A549 (cell line): Measurements from ENCODE around the gene RAPGEF3. TPM values are rescaled to one million over a fixed set of nuclear protein-coding genes. Genes with fewer than 3 reads are reported as not detected.

Experiments
- ATAC-seq, 2 experiments: fragments of 200-7000 bp in 1 of 2; fragments of >200 bp in 1 of 2; cut with Nextera tagmentation in 1 of 2; cut with Tn5 transposase in 1 of 2; 3 replicates each; pipeline versions ENCODE4 v1.8.0 to v1.9.1; 2018 to 2020; ENCODE audit warnings: mild to moderate bottlenecking in 1 of 2, moderate library complexity in 1 of 2
- CTCF ChIA-PET: fragments of 300-600 bp; sonication (Branson Sonifier 250); formaldehyde crosslinking; extraction: SDS; loops from one replicate; lab custom pipeline; 2021; ENCODE audit warnings: antibody characterized with exemption, inconsistent platforms; lab: Yijun Ruan, JAX
- POLR2A ChIA-PET: fragments of 350-600 bp; formaldehyde crosslinking; extraction: SDS; loops from one replicate; lab custom pipeline; 2021; ENCODE audit warnings: antibody characterized with exemption, inconsistent platforms; lab: Yijun Ruan, JAX
- DNase-seq, 2 experiments: peaks; one replicate each; pipeline versions ENCODE4 v3.0.0 to v3.0.0-alpha.2; 2011 to 2016; ENCODE audit warnings: low read depth in 1 of 2, low spot score in 1 of 2
- FAIRE-seq: peaks from 2 replicates; lab custom pipeline; 2011; peaks lifted over from hg19 to GRCh38; lab: Jason Lieb, UNC
- H3K27ac ChIP-seq, 2 experiments: fragments of >200 bp; sonication (Bioruptor Twin); formaldehyde crosslinking; 3 replicates each; pipeline ENCODE4 v1.5.1; 2016 to 2017
- H3K4me1 ChIP-seq: fragments of >200 bp; sonication (Bioruptor Twin); formaldehyde crosslinking; 3 replicates; pipeline ENCODE4 v1.6.1; 2016
- H3K4me2 ChIP-seq: fragments of >200 bp; sonication (Bioruptor Twin); formaldehyde crosslinking; 3 replicates; pipeline ENCODE4 v1.6.1; 2016
- H3K4me3 ChIP-seq: fragments of >200 bp; sonication (Bioruptor Twin); formaldehyde crosslinking; 3 replicates; pipeline ENCODE4 v1.5.1; 2016
- H3K9me3 ChIP-seq: fragments of >200 bp; sonication (Bioruptor Twin); formaldehyde crosslinking; 3 replicates; pipeline ENCODE4 v1.6.1; 2016
- BHLHE40 ChIP-seq: IDR thresholded peaks from 2 replicates; pipeline ENCODE4 v1.6.1; 2012; ENCODE audit warnings: low read depth, low read length, inconsistent platforms
- CEBPB ChIP-seq, 2 experiments: fragments of >200 bp in 1 of 2; sonication (Bioruptor Twin) in 1 of 2; formaldehyde crosslinking in 1 of 2; IDR thresholded peaks; 2 replicates each; pipeline ENCODE4 v1.6.1; 2012 to 2016
- CHD4 ChIP-seq: fragments of 200-600 bp; sonication (generic); IDR thresholded peaks from 2 replicates; pipeline ENCODE4 v1.6.1; 2016; ENCODE audit warnings: antibody characterized with exemption, mild to moderate bottlenecking, borderline replicate concordance
- ESRRA ChIP-seq: fragments of 150-350 bp; IDR thresholded peaks from 2 replicates; pipeline ENCODE4 v1.6.1; 2014; ENCODE audit warnings: mild to moderate bottlenecking, low read length, borderline replicate concordance
- FOXS1 ChIP-seq: fragments of 250-450 bp; sonication (Bioruptor Pico); IDR thresholded peaks from 2 replicates; pipeline ENCODE4 v1.5.0; 2020; ENCODE audit warnings: mild to moderate bottlenecking, moderate library complexity
- HOXA7 ChIP-seq: fragments of 250-450 bp; sonication (Bioruptor Pico); IDR thresholded peaks from 2 replicates; pipeline ENCODE4 v1.5.0; 2020; ENCODE audit warnings: mild to moderate bottlenecking, moderate library complexity
- MYC ChIP-seq: IDR thresholded peaks from 2 replicates; pipeline ENCODE4 v1.6.1; 2012; ENCODE audit warnings: mild to moderate bottlenecking, inconsistent platforms, low read length, improper control_type of control experiment, borderline replicate concordance
- NPAS2 ChIP-seq: fragments of 250-450 bp; sonication (Bioruptor Pico); IDR thresholded peaks from 2 replicates; pipeline ENCODE4 v1.8.0; 2022; ENCODE audit warnings: mild to moderate bottlenecking, moderate library complexity, borderline replicate concordance
- POLR2A ChIP-seq: IDR thresholded peaks from 2 replicates; pipeline ENCODE4 v1.6.1; 2012; ENCODE audit warnings: mild to moderate bottlenecking, low read length
- POLR2AphosphoS2 ChIP-seq: conservative IDR thresholded peaks from 2 replicates; pipeline ENCODE4 v1.6.1; 2012; ENCODE audit warnings: low read length, improper control_type of control experiment, inconsistent platforms
- RAD21 ChIP-seq, 2 experiments: fragments of >200 bp in 1 of 2; sonication (Bioruptor Twin) in 1 of 2; formaldehyde crosslinking in 1 of 2; IDR thresholded peaks in 1 of 2; conservative IDR thresholded peaks in 1 of 2; 2 replicates in 1 of 2; 3 replicates in 1 of 2; pipeline ENCODE4 v1.6.1; 2012 to 2018; ENCODE audit warnings: inconsistent platforms in 1 of 2
- RFX5 ChIP-seq: fragments of 450-650 bp; IDR thresholded peaks from 2 replicates; pipeline ENCODE4 v1.7.1; 2014; ENCODE audit warnings: antibody characterized with exemption, mild to moderate bottlenecking, moderate library complexity
- SMC3 ChIP-seq: fragments of >200 bp; sonication (Bioruptor Twin); formaldehyde crosslinking; IDR thresholded peaks from 3 replicates; pipeline ENCODE4 v1.6.1; 2018; ENCODE audit warnings: inconsistent platforms
- SREBF2 ChIP-seq: fragments of 450-650 bp; IDR thresholded peaks from 2 replicates; pipeline ENCODE4 v1.6.1; 2014; ENCODE audit warnings: mild to moderate bottlenecking, moderate library complexity
- TFCP2L1 ChIP-seq: fragments of 250-450 bp; sonication (Bioruptor Pico); IDR thresholded peaks from 2 replicates; pipeline ENCODE4 v1.5.0; 2021; ENCODE audit warnings: mild to moderate bottlenecking
- ZFP36 ChIP-seq: fragments of 450-650 bp; IDR thresholded peaks from 2 replicates; pipeline ENCODE4 v1.6.1; 2014; ENCODE audit warnings: borderline replicate concordance; ENCODE audit not compliant: partially characterized antibody
- ZSCAN20 ChIP-seq: fragments of 250-450 bp; sonication (Bioruptor Pico); IDR thresholded peaks from 2 replicates; pipeline ENCODE4 v1.8.0; 2022; ENCODE audit warnings: mild to moderate bottlenecking, moderate library complexity
- WGBS: methylation state at CpG from one replicate; pipeline ENCODE4 v1.1.6; 2017; ENCODE audit errors: missing lambda C conversion rate; 5-methylcytosine and 5-hydroxymethylcytosine counted together
- polyA plus RNA-seq, 4 experiments: library from polyadenylated mRNA; depleted of rRNA in 3 of 4; stranded (reverse); fragments of >200 nt; fragmentation: RNase III in 1 of 4; extraction: RNeasy Plus Mini Kit Qiagen cat#74134 plus additional on column Dnase treatment in 1 of 4; gene quantifications; 2 replicates in 3 of 4; 3 replicates in 1 of 4; pipeline ENCODE4 v1.2.3, GENCODE V29; 2011 to 2017
- TF ChIP-seq, protein P1 (sequence below): fragments of >200 bp; sonication (Bioruptor Twin); formaldehyde crosslinking; IDR thresholded peaks from 3 replicates; pipeline ENCODE4 v1.5.1; 2016
- TF ChIP-seq, protein P2 (sequence below): IDR thresholded peaks from 2 replicates; pipeline ENCODE4 v1.6.1; 2012
- TF ChIP-seq, protein P3 (sequence below): IDR thresholded peaks from 2 replicates; pipeline ENCODE4 v1.6.1; 2012
- TF ChIP-seq, protein P4 (sequence below): fragments of >200 bp; sonication (Bioruptor Twin); formaldehyde crosslinking; IDR thresholded peaks from 2 replicates; pipeline ENCODE4 v1.6.1; 2016
- TF ChIP-seq, protein P5 (sequence below): fragments of 150-350 bp; IDR thresholded peaks from 2 replicates; pipeline ENCODE4 v1.6.1; 2014; ENCODE audit warnings: low read depth, mild to moderate bottlenecking, low read length

The RAPGEF3 gene
- polyA plus RNA-seq, 2 of the 4 experiments (the other 2 are of a cell fraction): 0.70 to 0.89 TPM

DNA sequence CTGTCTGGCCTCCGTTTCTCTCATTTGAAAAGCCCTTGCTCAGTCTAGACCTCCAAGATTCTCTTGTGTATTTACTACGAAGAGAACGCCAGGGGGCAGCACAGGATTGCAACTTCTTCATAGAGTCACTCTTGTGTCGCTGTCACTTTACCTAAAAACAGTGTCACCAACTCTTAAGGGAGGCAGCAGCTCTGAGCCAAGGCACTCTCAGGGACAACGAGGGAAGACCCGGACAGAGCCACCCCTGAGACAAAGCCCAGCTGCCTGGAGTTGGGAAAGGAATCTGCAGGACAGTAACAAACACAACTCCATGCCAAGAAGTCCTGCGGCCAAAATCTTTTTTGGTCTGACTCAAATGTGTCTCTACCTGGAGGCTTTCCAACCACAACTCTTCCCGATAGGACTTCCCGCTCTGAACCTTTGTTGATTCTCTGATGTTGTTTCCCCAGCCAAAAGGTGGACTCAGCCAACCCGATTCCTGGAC lies 43.2 kb downstream of the RAPGEF3 start:
- Histone ChIP-seq H3K4me2 (no peak overlapping the region; the same call in 2 of the 3 replicates), H3K9me3 (no peaks in the 10 kb centered on the region), H3K27ac (no peak overlapping the region), H3K4me1 (peaks cover 9% of the 10 kb centered on the region), H3K4me3 (no peak overlapping the region)
- peak; percentile 76 to 80 for DNase-seq
- POLR2A ChIA-PET: no interaction called here
- TF ChIP-seq, protein P1, sequence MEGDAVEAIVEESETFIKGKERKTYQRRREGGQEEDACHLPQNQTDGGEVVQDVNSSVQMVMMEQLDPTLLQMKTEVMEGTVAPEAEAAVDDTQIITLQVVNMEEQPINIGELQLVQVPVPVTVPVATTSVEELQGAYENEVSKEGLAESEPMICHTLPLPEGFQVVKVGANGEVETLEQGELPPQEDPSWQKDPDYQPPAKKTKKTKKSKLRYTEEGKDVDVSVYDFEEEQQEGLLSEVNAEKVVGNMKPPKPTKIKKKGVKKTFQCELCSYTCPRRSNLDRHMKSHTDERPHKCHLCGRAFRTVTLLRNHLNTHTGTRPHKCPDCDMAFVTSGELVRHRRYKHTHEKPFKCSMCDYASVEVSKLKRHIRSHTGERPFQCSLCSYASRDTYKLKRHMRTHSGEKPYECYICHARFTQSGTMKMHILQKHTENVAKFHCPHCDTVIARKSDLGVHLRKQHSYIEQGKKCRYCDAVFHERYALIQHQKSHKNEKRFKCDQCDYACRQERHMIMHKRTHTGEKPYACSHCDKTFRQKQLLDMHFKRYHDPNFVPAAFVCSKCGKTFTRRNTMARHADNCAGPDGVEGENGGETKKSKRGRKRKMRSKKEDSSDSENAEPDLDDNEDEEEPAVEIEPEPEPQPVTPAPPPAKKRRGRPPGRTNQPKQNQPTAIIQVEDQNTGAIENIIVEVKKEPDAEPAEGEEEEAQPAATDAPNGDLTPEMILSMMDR: peak; percentile 93
- TF ChIP-seq RAD21 (conservative IDR thresholded peaks at IDR 0.05 in 1 of 2, IDR thresholded peaks at IDR 0.05 in 1 of 2) (peak; percentile 90 to 93), POLR2A (no peak), ZFP36 (no peak), CEBPB (IDR thresholded peaks at IDR 0.05) (no peak), POLR2AphosphoS2 (no peak), TFCP2L1 (CRISPR knock-in tag) (no peak), NPAS2 (CRISPR knock-in tag) (no peak), HOXA7 (CRISPR knock-in tag) (no peak), BHLHE40 (no peak), SMC3 (peak; percentile 83), MYC (no peak), RFX5 (no peak), ESRRA (no peak), CHD4 (no peak), SREBF2 (no peak), ZSCAN20 (CRISPR knock-in tag) (no peak)
- TF ChIP-seq, protein P2, sequence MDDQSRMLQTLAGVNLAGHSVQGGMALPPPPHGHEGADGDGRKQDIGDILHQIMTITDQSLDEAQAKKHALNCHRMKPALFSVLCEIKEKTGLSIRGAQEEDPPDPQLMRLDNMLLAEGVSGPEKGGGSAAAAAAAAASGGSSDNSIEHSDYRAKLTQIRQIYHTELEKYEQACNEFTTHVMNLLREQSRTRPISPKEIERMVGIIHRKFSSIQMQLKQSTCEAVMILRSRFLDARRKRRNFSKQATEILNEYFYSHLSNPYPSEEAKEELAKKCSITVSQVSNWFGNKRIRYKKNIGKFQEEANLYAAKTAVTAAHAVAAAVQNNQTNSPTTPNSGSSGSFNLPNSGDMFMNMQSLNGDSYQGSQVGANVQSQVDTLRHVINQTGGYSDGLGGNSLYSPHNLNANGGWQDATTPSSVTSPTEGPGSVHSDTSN: no peak
- TF ChIP-seq, protein P3, sequence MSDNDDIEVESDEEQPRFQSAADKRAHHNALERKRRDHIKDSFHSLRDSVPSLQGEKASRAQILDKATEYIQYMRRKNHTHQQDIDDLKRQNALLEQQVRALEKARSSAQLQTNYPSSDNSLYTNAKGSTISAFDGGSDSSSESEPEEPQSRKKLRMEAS: no peak
- TF ChIP-seq, protein P4, sequence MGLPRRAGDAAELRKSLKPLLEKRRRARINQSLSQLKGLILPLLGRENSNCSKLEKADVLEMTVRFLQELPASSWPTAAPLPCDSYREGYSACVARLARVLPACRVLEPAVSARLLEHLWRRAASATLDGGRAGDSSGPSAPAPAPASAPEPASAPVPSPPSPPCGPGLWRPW: no peak
- TF ChIP-seq, protein P5, sequence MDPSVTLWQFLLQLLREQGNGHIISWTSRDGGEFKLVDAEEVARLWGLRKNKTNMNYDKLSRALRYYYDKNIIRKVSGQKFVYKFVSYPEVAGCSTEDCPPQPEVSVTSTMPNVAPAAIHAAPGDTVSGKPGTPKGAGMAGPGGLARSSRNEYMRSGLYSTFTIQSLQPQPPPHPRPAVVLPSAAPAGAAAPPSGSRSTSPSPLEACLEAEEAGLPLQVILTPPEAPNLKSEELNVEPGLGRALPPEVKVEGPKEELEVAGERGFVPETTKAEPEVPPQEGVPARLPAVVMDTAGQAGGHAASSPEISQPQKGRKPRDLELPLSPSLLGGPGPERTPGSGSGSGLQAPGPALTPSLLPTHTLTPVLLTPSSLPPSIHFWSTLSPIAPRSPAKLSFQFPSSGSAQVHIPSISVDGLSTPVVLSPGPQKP: no peak
- FAIRE-seq: peak; percentile 32
- CTCF ChIA-PET: interaction anchor here (0.6 to 17.4 kb wide), 43 partner anchors 8 to 1016 kb away, joined by 3 to 343 read pairs (median 4); partner anchors contain the start of genes ASB8, ENDOU, RAPGEF3 and RPAP3
- 18% methylated on average over 10 of the region's 10 CpGs for WGBS
- peak; percentile 56 to 82; a peak in 4 of 6 replicates for ATAC-seq

DNA sequence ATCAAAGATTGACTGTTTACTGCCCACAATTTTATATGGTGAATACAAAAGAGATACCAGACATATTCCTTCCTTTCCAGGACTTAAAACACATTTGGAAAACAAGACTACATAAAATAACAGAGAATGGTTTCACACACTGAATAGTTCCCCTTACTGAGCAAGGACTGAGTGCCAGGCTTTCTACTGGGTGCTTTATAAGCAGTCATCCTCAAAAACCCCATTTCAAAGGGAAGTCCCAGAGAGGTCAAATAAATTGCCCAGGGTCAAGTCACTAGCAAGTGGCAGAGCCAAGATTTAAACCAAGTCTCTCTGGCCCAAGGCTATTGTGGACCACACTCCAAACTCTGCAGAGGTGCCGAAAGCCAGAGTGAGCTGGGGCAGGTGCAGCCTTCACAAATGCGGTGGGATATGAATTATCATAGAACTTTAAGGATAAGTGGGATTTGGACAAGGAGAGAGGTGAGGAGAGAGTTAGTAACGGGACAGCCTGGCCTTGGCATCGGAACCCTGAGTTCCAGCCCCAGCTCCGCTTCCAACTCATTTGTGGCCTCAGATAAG lies 43.8 kb downstream of the RAPGEF3 start:
- TF ChIP-seq FOXS1 (CRISPR knock-in tag) (no peak), CHD4 (no peak)
- no peaks in the 10 kb centered on the region for H3K9me3 ChIP-seq
- H3K4me3 ChIP-seq: no peak overlapping the region
- 32% methylated on average over 5 of the region's 5 CpGs for WGBS
- DNase-seq (no peak), ATAC-seq (peak in 1 of 2 experiments; percentile 3; a peak in 1 of 6 replicates), FAIRE-seq (no peak)
- H3K27ac ChIP-seq: no peak overlapping the region
- CTCF ChIA-PET: interaction anchor here (0.7 to 17.4 kb wide), 40 partner anchors 8 to 907 kb away, joined by 3 to 343 read pairs (median 4); partner anchors contain the start of genes ASB8, ENDOU, RAPGEF3 and RPAP3
- H3K4me1 ChIP-seq: peaks cover 9% of the 10 kb centered on the region
- H3K4me2 ChIP-seq: no peak overlapping the region
- POLR2A ChIA-PET: no interaction called here
